Fibroblast of lung (primary cell): ENCODE measurements around the gene STIM1. TPM values are rescaled to one million over a fixed set of nuclear protein-coding genes. Genes with fewer than 3 reads are reported as not detected.
A peak's percentile ranks its signal among the peaks of the same experiment; 100 is the strongest.

Experiments used
- DNase-seq, 2 donors: peaks; one replicate each; pipeline versions ENCODE4 v3.0.0 to v3.0.0-alpha.2; 2010; ENCODE audit warnings: low read depth in 2 of 2
- H2AFZ ChIP-seq: 2 replicates; pipeline ENCODE4 v1.5.1; 2012; ENCODE audit warnings: low read length, control low read depth, inconsistent platforms
- H3K27ac ChIP-seq: 2 replicates; pipeline ENCODE4 v1.5.1; 2011; ENCODE audit warnings: low read length, control low read depth; ENCODE audit not compliant: insufficient read depth
- H3K27me3 ChIP-seq: 2 replicates; pipeline ENCODE4 v1.5.1; 2011; ENCODE audit warnings: mild to moderate bottlenecking, low read length; ENCODE audit not compliant: control insufficient read depth, insufficient read depth
- H3K36me3 ChIP-seq: 2 replicates; pipeline ENCODE4 v1.5.1; 2011; ENCODE audit warnings: low read length; ENCODE audit not compliant: control insufficient read depth, insufficient read depth
- H3K4me1 ChIP-seq: 2 replicates; pipeline ENCODE4 v1.5.1; 2011; ENCODE audit warnings: low read length; ENCODE audit not compliant: control insufficient read depth, insufficient read depth; ENCODE audit errors: extremely low read depth
- H3K4me2 ChIP-seq: 2 replicates; pipeline ENCODE4 v1.5.1; 2011; ENCODE audit warnings: low read length, control low read depth; ENCODE audit not compliant: insufficient read depth; ENCODE audit errors: extremely low read depth
- H3K4me3 ChIP-seq, 4 experiments: fragments of 200-600 bp in 1 of 4; sonication (generic) in 1 of 4; replicated peaks in 1 of 4; 2 replicates each; pipeline ENCODE4 v1.5.1; 2011 to 2016; ENCODE audit warnings: low read length in 4 of 4, low read depth in 3 of 4, mild to moderate bottlenecking in 3 of 4, control low read depth in 2 of 4, inconsistent platforms in 1 of 4, mixed read lengths in 1 of 4; ENCODE audit not compliant: insufficient read depth in 1 of 4; ENCODE audit errors: control extremely low read depth in 1 of 4
- H3K79me2 ChIP-seq: 2 replicates; pipeline ENCODE4 v1.5.1; 2012; ENCODE audit warnings: mild to moderate bottlenecking, low read length, inconsistent platforms; ENCODE audit not compliant: control insufficient read depth, insufficient read depth
- H3K9ac ChIP-seq: 2 replicates; pipeline ENCODE4 v1.5.1; 2011; ENCODE audit warnings: mild to moderate bottlenecking, low read length, control low read depth; ENCODE audit not compliant: insufficient read depth
- H3K9me3 ChIP-seq: 2 replicates; pipeline ENCODE4 v1.5.1; 2012; ENCODE audit warnings: low read depth, low read length; ENCODE audit not compliant: control insufficient read depth, insufficient read depth
- H4K20me1 ChIP-seq: 2 replicates; pipeline ENCODE4 v1.5.1; 2011; ENCODE audit warnings: low read length; ENCODE audit not compliant: control insufficient read depth, insufficient read depth; ENCODE audit errors: extremely low read depth
- CTCF ChIP-seq, 2 donors: IDR thresholded peaks in 1 of 2; conservative IDR thresholded peaks in 1 of 2; 1 replicate in 1 of 2; 2 replicates in 1 of 2; pipeline ENCODE4 v1.5.1; 2011 to 2012; ENCODE audit warnings: low read length in 2 of 2, control low read depth in 1 of 2, inconsistent platforms in 1 of 2, low read depth in 1 of 2, mild to moderate bottlenecking in 1 of 2
- EZH2 ChIP-seq: IDR thresholded peaks from 2 replicates; pipeline ENCODE4 v1.5.1; 2012; ENCODE audit warnings: low read length, control low read depth, mild to moderate bottlenecking; ENCODE audit errors: missing control alignments
- polyA plus RNA-seq, 2 donors: library from polyadenylated mRNA; depleted of rRNA in 1 of 2; stranded (reverse) in 1 of 2; unstranded in 1 of 2; fragments of >200 nt; gene quantifications; 2 replicates each; pipeline ENCODE4 v1.2.1, GENCODE V29; 2011 to 2012; ENCODE audit warnings: missing spikeins in 1 of 2
- total RNA-seq: library from RNA; depleted of rRNA; stranded (reverse); fragments of >200 nt; gene quantifications from 2 replicates; pipeline ENCODE4 v1.2.1, GENCODE V29; 2014

The STIM1 gene
- total and polyA plus RNA-seq, 2 donors (not counting 1 experiment from before 2014, with no cell fraction given): 38.1 to 44.6 TPM

GRCh38 chr11:3964056-3964455 lies 108.6 kb downstream of the STIM1 start:
- no peak overlapping the region for H3K4me2 ChIP-seq
- H4K20me1 ChIP-seq: no peaks in the 10 kb centered on the region
- no peak overlapping the region for H3K27ac ChIP-seq
- H3K4me1 ChIP-seq: peaks cover 5% of the 10 kb centered on the region
- H2AFZ ChIP-seq: no peak overlapping the region
- no peak for TF ChIP-seq EZH2
- TF ChIP-seq CTCF (conservative IDR thresholded peaks at IDR 0.05 in 1 of 2, IDR thresholded peaks at IDR 0.05 in 1 of 2; ENCODE audit: low read depth in 1 of 2, low read length in 2 of 2): no peak
- no peaks in the 10 kb centered on the region for H3K9me3 ChIP-seq
- DNase-seq: peak in 1 of 2 donors; percentile 36
- H3K4me3 ChIP-seq: no peak overlapping the region
- no peaks in the 10 kb centered on the region for H3K27me3 ChIP-seq
- no peaks in the 10 kb centered on the region for H3K79me2 ChIP-seq
- H3K9ac ChIP-seq: no peak overlapping the region
- no peaks in the 10 kb centered on the region for H3K36me3 ChIP-seq

GRCh38 chr11:3964935-3965604 lies 109.6 kb downstream of the STIM1 start:
- Histone ChIP-seq H2AFZ (no peak overlapping the region), H3K36me3 (no peaks in the 10 kb centered on the region), H4K20me1 (no peaks in the 10 kb centered on the region), H3K27me3 (no peaks in the 10 kb centered on the region), H3K4me3 (no peak overlapping the region), H3K4me2 (no peak overlapping the region), H3K9ac (no peak overlapping the region), H3K79me2 (no peaks in the 10 kb centered on the region), H3K27ac (no peak overlapping the region), H3K4me1 (no peaks in the 10 kb centered on the region), H3K9me3 (no peaks in the 10 kb centered on the region)
- no peak for DNase-seq
- no peak for TF ChIP-seq CTCF (conservative IDR thresholded peaks at IDR 0.05 in 1 of 2, IDR thresholded peaks at IDR 0.05 in 1 of 2; ENCODE audit: low read depth in 1 of 2, low read length in 2 of 2)
- TF ChIP-seq EZH2: no peak

GRCh38 chr11:3967695-3968094 lies 112.2 kb downstream of the STIM1 start:
- no peak overlapping the region for H3K4me2 ChIP-seq
- H2AFZ ChIP-seq: no peak overlapping the region
- no peaks in the 10 kb centered on the region for H3K9me3 ChIP-seq
- TF ChIP-seq CTCF (conservative IDR thresholded peaks at IDR 0.05 in 1 of 2, IDR thresholded peaks at IDR 0.05 in 1 of 2; ENCODE audit: low read depth in 1 of 2, low read length in 2 of 2): no peak
- no peaks in the 10 kb centered on the region for H3K4me1 ChIP-seq
- H3K27me3 ChIP-seq: no peaks in the 10 kb centered on the region
- H3K27ac ChIP-seq: no peak overlapping the region
- H3K9ac ChIP-seq: no peak overlapping the region
- H3K36me3 ChIP-seq: no peaks in the 10 kb centered on the region
- H3K79me2 ChIP-seq: no peaks in the 10 kb centered on the region
- no peak for DNase-seq
- no peak overlapping the region for H3K4me3 ChIP-seq
- no peaks in the 10 kb centered on the region for H4K20me1 ChIP-seq
